ENCODE measurements around the gene SRF. TPM values are rescaled to one million over a fixed set of nuclear protein-coding genes. Genes with fewer than 3 reads are reported as not detected.
"Not testable (repeated sequence)": the region's sequence is repeated elsewhere in the genome, so short reads cannot be mapped to it uniquely, and the experiment has no call there.

The SRF gene
- total RNA-seq, 2 donors from 2014 or later, result 56.8 to 70.4 TPM

- ATAC-seq; H3K9me3 Mint-ChIP-seq; H3K27me3 Mint-ChIP-seq; H3K36me3 Mint-ChIP-seq; H3K4me3 Mint-ChIP-seq; H3K4me1 Mint-ChIP-seq (ENCODE audit: low read depth in 2 of 2); H3K27ac Mint-ChIP-seq: not testable (repeated sequence)
- peak; percentile 39 for DNase-seq (ENCODE audit: low spot score)
These were observed 31.1 kb upstream of the SRF start for GRCh38 chr6:43139973-43140372.

- ATAC-seq, result no peak
- no peak for DNase-seq (ENCODE audit: low spot score)
- no peak overlapping the region for H3K27ac Mint-ChIP-seq
These were observed 29.4 kb upstream of the SRF start for GRCh38 chr6:43141644-43142043.

GRCh38 chr6:43142101-43142500 is 29.0 kb upstream of the SRF start:
- Mint-ChIP-seq H3K4me3 (no peak overlapping the region), H3K4me1 (ENCODE audit: low read depth in 2 of 2) (peaks cover 5 to 10% of the 10 kb centered on the region in 2 donors), H3K36me3 (no peaks in the 10 kb centered on the region), H3K9me3 (no peaks in the 10 kb centered on the region), H3K27me3 (no peaks in the 10 kb centered on the region), H3K27ac (no peak overlapping the region)
- no peak for DNase-seq (ENCODE audit: low spot score)
- ATAC-seq, result peak in 1 of 2 donors; percentile 34

More at GRCh38 chr6:43141644-43142043, 29.4 kb upstream of the SRF start:
- no peak overlapping the region for H3K4me3 Mint-ChIP-seq
- H3K27me3 Mint-ChIP-seq, result no peaks in the 10 kb centered on the region
- H3K4me1 Mint-ChIP-seq (ENCODE audit: low read depth in 2 of 2), result peaks cover 5 to 10% of the 10 kb centered on the region in 2 donors
- no peaks in the 10 kb centered on the region for H3K9me3 Mint-ChIP-seq
- H3K36me3 Mint-ChIP-seq, result no peaks in the 10 kb centered on the region

- Mint-ChIP-seq H3K4me1 (ENCODE audit: low read depth in 2 of 2) (peaks cover 5 to 12% of the 10 kb centered on the region in 2 donors), H3K4me3 (peak overlapping the region; percentile 3), H3K27me3 (no peaks in the 10 kb centered on the region), H3K36me3 (no peaks in the 10 kb centered on the region), H3K27ac (no peak overlapping the region), H3K9me3 (no peaks in the 10 kb centered on the region)
- peak; percentile 69 for DNase-seq (ENCODE audit: low spot score)
- ATAC-seq, result peak; percentile 87 to 88
These were observed 27.6 kb upstream of the SRF start for GRCh38 chr6:43143235-43144128.

GRCh38 chr6:43144879-43145278 is 26.2 kb upstream of the SRF start:
- H3K36me3 Mint-ChIP-seq, result no peaks in the 10 kb centered on the region
- no peak overlapping the region for H3K27ac Mint-ChIP-seq
- no peaks in the 10 kb centered on the region for H3K9me3 Mint-ChIP-seq
- no peaks in the 10 kb centered on the region for H3K27me3 Mint-ChIP-seq
- H3K4me3 Mint-ChIP-seq, result no peak overlapping the region
- DNase-seq (ENCODE audit: low spot score), result no peak
- H3K4me1 Mint-ChIP-seq (ENCODE audit: low read depth in 2 of 2), result peaks cover 5 to 12% of the 10 kb centered on the region in 2 donors
- ATAC-seq, result no peak

GRCh38 chr6:43146261-43146660 is 24.8 kb upstream of the SRF start:
- no peak overlapping the region for H3K4me3 Mint-ChIP-seq
- H3K27me3 Mint-ChIP-seq, result no peaks in the 10 kb centered on the region
- no peaks in the 10 kb centered on the region for H3K9me3 Mint-ChIP-seq
- H3K27ac Mint-ChIP-seq, result no peak overlapping the region
- DNase-seq (ENCODE audit: low spot score) (no peak), ATAC-seq (no peak)
- H3K4me1 Mint-ChIP-seq (ENCODE audit: low read depth in 2 of 2), result peaks cover 5 to 12% of the 10 kb centered on the region in 2 donors
- H3K36me3 Mint-ChIP-seq, result no peaks in the 10 kb centered on the region

- Mint-ChIP-seq H3K27me3 (no peaks in the 10 kb centered on the region), H3K9me3 (no peaks in the 10 kb centered on the region), H3K4me3 (no peak overlapping the region), H3K27ac (no peak overlapping the region), H3K4me1 (ENCODE audit: low read depth in 2 of 2) (peaks cover 5 to 12% of the 10 kb centered on the region in 2 donors), H3K36me3 (no peaks in the 10 kb centered on the region)
- ATAC-seq, result no peak
- no peak for DNase-seq (ENCODE audit: low spot score)
These were observed 24.1 kb upstream of the SRF start for GRCh38 chr6:43146709-43147688.

- no peaks in the 10 kb centered on the region for H3K9me3 Mint-ChIP-seq
- peaks cover 5 to 8% of the 10 kb centered on the region in 2 donors for H3K4me1 Mint-ChIP-seq (ENCODE audit: low read depth in 2 of 2)
- no peak overlapping the region for H3K4me3 Mint-ChIP-seq
- no peaks in the 10 kb centered on the region for H3K36me3 Mint-ChIP-seq
- ATAC-seq, result no peak
- H3K27ac Mint-ChIP-seq, result no peak overlapping the region
- H3K27me3 Mint-ChIP-seq, result no peaks in the 10 kb centered on the region
- DNase-seq (ENCODE audit: low spot score), result no peak
These were observed 23.2 kb upstream of the SRF start for GRCh38 chr6:43147691-43148477.

- H3K4me1 Mint-ChIP-seq (ENCODE audit: low read depth in 2 of 2), result peaks cover 0 to 3% of the 10 kb centered on the region in 2 donors
- ATAC-seq, result no peak
- H3K36me3 Mint-ChIP-seq, result no peaks in the 10 kb centered on the region
- no peaks in the 10 kb centered on the region for H3K9me3 Mint-ChIP-seq
- no peak overlapping the region for H3K27ac Mint-ChIP-seq
- H3K4me3 Mint-ChIP-seq, result no peak overlapping the region
- DNase-seq (ENCODE audit: low spot score), result no peak
- no peaks in the 10 kb centered on the region for H3K27me3 Mint-ChIP-seq
These were observed 21.8 kb upstream of the SRF start for GRCh38 chr6:43149265-43149664.

GRCh38 chr6:43150051-43150751 is 20.9 kb upstream of the SRF start:
- DNase-seq (ENCODE audit: low spot score) (no peak), ATAC-seq (no peak)
- H3K4me1 Mint-ChIP-seq (ENCODE audit: low read depth in 2 of 2), result peaks cover 0 to 3% of the 10 kb centered on the region in 2 donors
- no peak overlapping the region for H3K27ac Mint-ChIP-seq
- H3K9me3 Mint-ChIP-seq, result no peaks in the 10 kb centered on the region
- no peaks in the 10 kb centered on the region for H3K36me3 Mint-ChIP-seq
- H3K27me3 Mint-ChIP-seq, result no peaks in the 10 kb centered on the region
- H3K4me3 Mint-ChIP-seq, result no peak overlapping the region

- Mint-ChIP-seq H3K27ac (no peak overlapping the region), H3K36me3 (no peaks in the 10 kb centered on the region), H3K27me3 (no peaks in the 10 kb centered on the region), H3K4me1 (ENCODE audit: low read depth in 2 of 2) (no peaks in the 10 kb centered on the region), H3K4me3 (no peak overlapping the region), H3K9me3 (no peaks in the 10 kb centered on the region)
- ATAC-seq (no peak), DNase-seq (ENCODE audit: low spot score) (no peak)
These were observed 11.5 kb upstream of the SRF start for GRCh38 chr6:43159599-43159998.

GRCh38 chr6:43163899-43164298 is 7.2 kb upstream of the SRF start:
- no peaks in the 10 kb centered on the region for H3K27me3 Mint-ChIP-seq
- no peaks in the 10 kb centered on the region for H3K9me3 Mint-ChIP-seq
- DNase-seq (ENCODE audit: low spot score), result no peak
- H3K4me3 Mint-ChIP-seq, result no peak overlapping the region
- H3K36me3 Mint-ChIP-seq, result no peaks in the 10 kb centered on the region
- no peaks in the 10 kb centered on the region for H3K4me1 Mint-ChIP-seq (ENCODE audit: low read depth in 2 of 2)
- no peak for ATAC-seq
- no peak overlapping the region for H3K27ac Mint-ChIP-seq

Data from natural killer cell treated with Interleukin-12 subunit alpha and Interleukin-12 subunit beta and Interleukin-15 and Interleukin-18, amount 100 ng/mL, for 72 hours (primary cell).